Measurements from ENCODE around the gene RIN1. TPM values are rescaled to one million over a fixed set of nuclear protein-coding genes. Genes with fewer than 3 reads are reported as not detected.
"Not testable (repeated sequence)": the region's sequence is repeated elsewhere in the genome, so short reads cannot be mapped to it uniquely, and the experiment has no call there.

The RIN1 gene
- polyA plus RNA-seq, 1 donor (not counting 4 experiments of a cell fraction or from before 2014, with no cell fraction given) = 10.6 TPM

DNA sequence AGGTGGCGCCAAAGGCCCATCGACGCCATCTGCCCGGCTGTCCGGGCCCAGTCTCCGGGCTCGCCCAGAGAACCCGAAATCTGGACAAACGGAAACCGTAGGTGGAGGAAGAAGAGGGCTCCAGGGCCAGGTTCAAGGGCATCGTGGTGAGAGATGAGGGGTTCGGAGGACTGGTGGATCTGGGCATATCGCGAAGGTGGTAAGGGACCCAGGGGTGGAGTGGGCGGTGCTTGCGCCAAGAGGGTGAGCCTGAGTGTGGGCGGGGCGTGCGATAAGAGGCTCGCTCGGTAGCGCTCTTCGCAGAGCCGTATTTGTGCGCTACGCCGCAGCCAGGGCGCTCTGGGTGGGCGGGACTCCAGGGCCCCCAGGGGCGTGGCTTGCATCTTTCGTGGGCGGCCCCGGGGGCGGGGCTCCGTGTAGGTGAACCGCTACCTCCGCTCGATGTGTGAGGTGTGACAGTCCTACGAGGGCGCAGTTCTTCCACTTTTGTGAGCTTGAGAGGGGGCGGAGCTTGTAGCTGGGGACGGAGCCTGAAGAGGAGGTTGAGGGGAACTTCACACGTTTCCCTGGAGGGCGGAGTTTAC is 24.2 kb downstream of the RIN1 start:
- H3K4me3 ChIP-seq (ENCODE audit: control insufficient read depth in 2 of 3, extremely low read depth in 1 of 3, insufficient read depth in 2 of 3, low read depth in 1 of 3, low read length in 3 of 3) = peak overlapping the region; percentile 48 to 86 (median 79)
- H3K4me2 ChIP-seq (ENCODE audit: control insufficient read depth, extremely low read depth, insufficient read depth, low read depth, low read length) = peak overlapping the region; percentile 95
- no peak for TF ChIP-seq EZH2 (IDR thresholded peaks at IDR 0.05; ENCODE audit: low read length)
- TF ChIP-seq, protein P1, sequence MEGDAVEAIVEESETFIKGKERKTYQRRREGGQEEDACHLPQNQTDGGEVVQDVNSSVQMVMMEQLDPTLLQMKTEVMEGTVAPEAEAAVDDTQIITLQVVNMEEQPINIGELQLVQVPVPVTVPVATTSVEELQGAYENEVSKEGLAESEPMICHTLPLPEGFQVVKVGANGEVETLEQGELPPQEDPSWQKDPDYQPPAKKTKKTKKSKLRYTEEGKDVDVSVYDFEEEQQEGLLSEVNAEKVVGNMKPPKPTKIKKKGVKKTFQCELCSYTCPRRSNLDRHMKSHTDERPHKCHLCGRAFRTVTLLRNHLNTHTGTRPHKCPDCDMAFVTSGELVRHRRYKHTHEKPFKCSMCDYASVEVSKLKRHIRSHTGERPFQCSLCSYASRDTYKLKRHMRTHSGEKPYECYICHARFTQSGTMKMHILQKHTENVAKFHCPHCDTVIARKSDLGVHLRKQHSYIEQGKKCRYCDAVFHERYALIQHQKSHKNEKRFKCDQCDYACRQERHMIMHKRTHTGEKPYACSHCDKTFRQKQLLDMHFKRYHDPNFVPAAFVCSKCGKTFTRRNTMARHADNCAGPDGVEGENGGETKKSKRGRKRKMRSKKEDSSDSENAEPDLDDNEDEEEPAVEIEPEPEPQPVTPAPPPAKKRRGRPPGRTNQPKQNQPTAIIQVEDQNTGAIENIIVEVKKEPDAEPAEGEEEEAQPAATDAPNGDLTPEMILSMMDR (optimal IDR thresholded peaks at IDR 0.05 in 1 of 3, IDR thresholded peaks at IDR 0.05 in 1 of 3, conservative IDR thresholded peaks at IDR 0.05 in 1 of 3; ENCODE audit: extremely low read depth in 1 of 3, insufficient read depth in 2 of 3, low read length in 3 of 3) = peak in 2 of 3 experiments; percentile 59 to 93
- DNase-seq (ENCODE audit: low read depth, low spot score) (peak; percentile 76), FAIRE-seq (peak; percentile 90)
- H3K36me3 ChIP-seq (ENCODE audit: control insufficient read depth in 2 of 2, extremely low read depth in 1 of 2, insufficient read depth in 2 of 2, low read length in 2 of 2) = no peaks in the 10 kb centered on the region
- H3K9ac ChIP-seq (ENCODE audit: control insufficient read depth, extremely low read depth, insufficient read depth, low read length) = peak overlapping the region; percentile 76
- peaks cover 2% of the 10 kb centered on the region for H3K4me1 ChIP-seq (ENCODE audit: control insufficient read depth, extremely low read depth, insufficient read depth, low read length)
- no peaks in the 10 kb centered on the region for H3K9me3 ChIP-seq (ENCODE audit: control insufficient read depth, low read depth, low read length)
- peaks cover 16% of the 10 kb centered on the region for H3K27me3 ChIP-seq (ENCODE audit: control insufficient read depth, extremely low read depth, insufficient read depth, low read length)
- peak overlapping the region; percentile 99 for H2AFZ ChIP-seq (ENCODE audit: control insufficient read depth, low read length)
- H4K20me1 ChIP-seq (ENCODE audit: control insufficient read depth, extremely low read depth, insufficient read depth, low read length) = no peaks in the 10 kb centered on the region
- dilution Hi-C loops (cut with MboI; ENCODE audit: extremely low pct_ligation_motif_present, low sequenced_read_pairs) = no loop called here
- peak overlapping the region; percentile 72 for H3K27ac ChIP-seq (ENCODE audit: control insufficient read depth, insufficient read depth, low read length)
- H3K79me2 ChIP-seq (ENCODE audit: control insufficient read depth, insufficient read depth, low read length) = no peaks in the 10 kb centered on the region
- H3K9me1 ChIP-seq (ENCODE audit: control insufficient read depth, extremely low read depth, insufficient read depth, low read length) = no peaks in the 10 kb centered on the region

DNA sequence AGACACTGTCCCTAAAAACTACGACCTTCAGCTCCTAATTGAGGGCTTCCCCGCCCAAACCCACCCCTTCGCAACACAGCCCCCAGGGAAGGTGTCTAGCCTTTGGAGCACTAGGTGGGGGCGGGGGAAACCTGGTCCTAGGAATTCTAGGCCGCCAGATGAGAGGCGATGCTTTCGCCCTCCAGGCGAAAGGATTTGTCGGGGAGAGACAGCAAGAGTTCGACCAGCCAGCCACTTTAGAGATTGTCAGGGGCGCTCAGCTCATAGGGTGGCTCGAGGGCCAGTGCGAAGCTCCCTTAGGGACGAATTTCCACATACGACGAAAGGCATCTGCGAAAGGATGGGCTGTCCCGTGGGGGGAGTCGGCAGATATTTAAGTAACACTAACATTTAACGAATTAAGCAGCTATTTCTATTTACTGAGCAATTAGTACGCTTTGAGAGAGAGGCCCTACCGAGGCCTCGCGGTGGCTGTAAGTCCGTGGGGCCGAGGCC is 24.7 kb downstream of the RIN1 start:
- no peak for TF ChIP-seq EZH2 (IDR thresholded peaks at IDR 0.05; ENCODE audit: low read length)
- TF ChIP-seq, protein P1 (optimal IDR thresholded peaks at IDR 0.05 in 1 of 3, IDR thresholded peaks at IDR 0.05 in 1 of 3, conservative IDR thresholded peaks at IDR 0.05 in 1 of 3; ENCODE audit: extremely low read depth in 1 of 3, insufficient read depth in 2 of 3, low read length in 3 of 3) = peak in 2 of 3 experiments; percentile 91 to 93
- Histone ChIP-seq H3K9me1 (ENCODE audit: control insufficient read depth, extremely low read depth, insufficient read depth, low read length) (no peaks in the 10 kb centered on the region), H3K27me3 (ENCODE audit: control insufficient read depth, extremely low read depth, insufficient read depth, low read length) (peaks cover 13% of the 10 kb centered on the region), H3K27ac (ENCODE audit: control insufficient read depth, insufficient read depth, low read length) (no peak overlapping the region), H3K4me1 (ENCODE audit: control insufficient read depth, extremely low read depth, insufficient read depth, low read length) (peaks cover 2% of the 10 kb centered on the region), H3K36me3 (ENCODE audit: control insufficient read depth in 2 of 2, extremely low read depth in 1 of 2, insufficient read depth in 2 of 2, low read length in 2 of 2) (no peaks in the 10 kb centered on the region), H3K9ac (ENCODE audit: control insufficient read depth, extremely low read depth, insufficient read depth, low read length) (peak overlapping the region; percentile 76), H4K20me1 (ENCODE audit: control insufficient read depth, extremely low read depth, insufficient read depth, low read length) (no peaks in the 10 kb centered on the region), H3K79me2 (ENCODE audit: control insufficient read depth, insufficient read depth, low read length) (no peaks in the 10 kb centered on the region), H3K4me3 (ENCODE audit: control insufficient read depth in 2 of 3, extremely low read depth in 1 of 3, insufficient read depth in 2 of 3, low read depth in 1 of 3, low read length in 3 of 3) (peak overlapping the region; percentile 48 to 86 (median 79)), H3K4me2 (ENCODE audit: control insufficient read depth, extremely low read depth, insufficient read depth, low read depth, low read length) (peak overlapping the region; percentile 95), H2AFZ (ENCODE audit: control insufficient read depth, low read length) (peak overlapping the region; percentile 99), H3K9me3 (ENCODE audit: control insufficient read depth, low read depth, low read length) (no peaks in the 10 kb centered on the region)
- dilution Hi-C loops (cut with MboI; ENCODE audit: extremely low pct_ligation_motif_present, low sequenced_read_pairs) = no loop called here
- DNase-seq (ENCODE audit: low read depth, low spot score) (no peak), FAIRE-seq (peak; percentile 17)

DNA sequence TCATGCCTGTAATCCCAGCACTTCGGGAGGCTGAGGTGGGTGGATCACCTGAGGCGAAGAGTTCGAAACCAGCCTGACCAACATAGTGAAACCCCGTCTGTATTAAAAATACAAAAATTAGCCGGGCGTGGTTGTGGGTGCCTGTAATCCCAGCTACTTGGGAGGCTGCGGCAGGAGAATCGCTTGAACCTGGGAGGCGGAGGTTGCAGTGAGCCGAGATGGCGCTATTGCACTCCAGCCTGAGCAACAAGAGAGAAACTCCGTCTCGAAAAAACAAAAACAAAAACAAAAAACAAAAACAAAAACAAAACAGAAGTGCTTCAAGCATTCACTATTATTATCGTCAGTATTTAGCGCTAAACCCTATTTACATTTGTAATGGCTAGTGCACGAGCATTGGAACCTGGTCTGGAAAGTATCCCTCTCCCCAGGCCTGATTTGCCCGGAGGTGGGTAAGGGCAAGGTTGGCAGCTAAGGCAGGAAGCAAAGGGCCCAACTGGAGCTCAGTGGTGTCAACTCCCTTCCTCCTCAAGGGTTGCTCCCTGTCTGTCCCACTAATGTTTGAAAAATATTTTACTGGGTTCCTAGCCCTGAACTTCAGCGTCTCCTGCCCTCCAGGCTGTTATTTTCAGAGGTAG is 25.3 kb downstream of the RIN1 start:
- FAIRE-seq = not testable (repeated sequence)

More for the DNA sequence above, 25.3 kb downstream of the RIN1 start:
- H3K27ac ChIP-seq (ENCODE audit: control insufficient read depth, insufficient read depth, low read length); H3K4me2 ChIP-seq (ENCODE audit: control insufficient read depth, extremely low read depth, insufficient read depth, low read depth, low read length); H4K20me1 ChIP-seq (ENCODE audit: control insufficient read depth, extremely low read depth, insufficient read depth, low read length); dilution Hi-C loops (cut with MboI; ENCODE audit: extremely low pct_ligation_motif_present, low sequenced_read_pairs); H2AFZ ChIP-seq (ENCODE audit: control insufficient read depth, low read length); H3K27me3 ChIP-seq (ENCODE audit: control insufficient read depth, extremely low read depth, insufficient read depth, low read length); H3K9ac ChIP-seq (ENCODE audit: control insufficient read depth, extremely low read depth, insufficient read depth, low read length); H3K4me3 ChIP-seq (ENCODE audit: control insufficient read depth in 2 of 3, extremely low read depth in 1 of 3, insufficient read depth in 2 of 3, low read depth in 1 of 3, low read length in 3 of 3); H3K9me3 ChIP-seq (ENCODE audit: control insufficient read depth, low read depth, low read length); DNase-seq (ENCODE audit: low read depth, low spot score); H3K79me2 ChIP-seq (ENCODE audit: control insufficient read depth, insufficient read depth, low read length); H3K36me3 ChIP-seq (ENCODE audit: control insufficient read depth in 2 of 2, extremely low read depth in 1 of 2, insufficient read depth in 2 of 2, low read length in 2 of 2); H3K4me1 ChIP-seq (ENCODE audit: control insufficient read depth, extremely low read depth, insufficient read depth, low read length); H3K9me1 ChIP-seq (ENCODE audit: control insufficient read depth, extremely low read depth, insufficient read depth, low read length): not testable (repeated sequence)

Measured in keratinocyte (primary cell).